ENCODE results near the gene MFN2.

Gene MFN2

DNA sequence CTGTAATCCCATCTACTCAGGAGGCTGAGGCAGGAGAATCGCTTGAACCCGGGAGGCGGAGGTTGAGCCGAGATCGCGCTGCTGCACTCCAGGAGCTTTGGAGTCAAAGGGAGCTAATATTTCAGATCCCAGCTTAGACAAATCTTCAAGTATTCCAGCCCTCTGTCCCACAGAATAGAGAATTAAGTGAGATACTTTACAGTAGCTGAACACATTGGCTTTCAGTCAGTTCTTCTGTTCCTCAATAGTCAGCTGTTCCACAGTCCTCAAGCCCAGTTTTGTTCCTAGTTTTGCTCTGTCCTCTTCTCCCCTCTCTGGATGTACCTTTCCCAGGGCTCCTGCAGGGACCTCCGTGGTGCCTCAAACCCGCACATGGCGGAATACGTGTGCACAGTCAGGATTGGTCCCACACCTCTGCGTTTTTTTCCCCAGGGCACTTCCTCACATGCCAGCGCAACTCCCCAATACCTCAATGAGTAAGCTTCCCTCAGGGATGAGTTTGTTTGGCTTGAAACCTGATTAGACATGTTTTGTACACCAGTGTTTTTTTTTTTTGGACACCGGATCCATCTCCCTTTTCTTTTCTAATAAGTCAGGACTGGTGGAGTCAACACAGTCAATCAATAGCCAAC lies 1.2 kb downstream of the MFN2 start:
- peaks cover 19% of the 10 kb centered on the region for H3K4me1 ChIP-seq (ENCODE audit: control insufficient read depth, insufficient read depth, low read length, poor library complexity, severe bottlenecking)
- no peaks in the 10 kb centered on the region for H3K9me3 ChIP-seq (ENCODE audit: control insufficient read depth, low read length)
- H3K36me3 ChIP-seq (ENCODE audit: control insufficient read depth, insufficient read depth, low read length): peaks cover 49% of the 10 kb centered on the region
- no peak overlapping the region for H3K27ac ChIP-seq (ENCODE audit: low read depth, low read length, severe bottlenecking)
- WGBS, 2 experiments (ENCODE audit: insufficient coverage in 2 of 2): 94 to 96% methylated on average over 12 of the region's 13 CpGs
- H3K4me3 ChIP-seq (ENCODE audit: extremely low read depth, insufficient read depth, low read length, poor library complexity, severe bottlenecking): peak overlapping the region; percentile 99

DNA sequence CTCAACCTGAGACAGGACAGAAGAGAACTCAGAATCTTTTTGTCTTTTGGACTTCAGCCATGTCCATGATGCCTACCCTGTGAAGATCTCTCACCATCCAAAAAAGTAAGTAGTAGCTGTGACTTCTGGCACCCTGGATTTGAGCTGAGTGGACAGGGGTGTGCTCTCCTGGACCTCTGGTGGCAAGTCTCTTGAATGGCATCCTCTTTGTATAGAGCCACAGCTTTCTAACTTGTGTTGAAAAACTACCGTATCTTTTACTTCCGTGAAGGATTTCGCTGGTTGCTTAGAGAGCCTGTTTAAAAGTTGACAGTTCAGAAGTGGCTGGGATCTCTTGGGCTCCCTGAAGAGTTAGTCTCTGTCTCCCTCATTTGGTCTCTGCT lies 1.8 kb downstream of the MFN2 start:
- H3K4me3 ChIP-seq (ENCODE audit: extremely low read depth, insufficient read depth, low read length, poor library complexity, severe bottlenecking): no peak overlapping the region
- no peak overlapping the region for H3K27ac ChIP-seq (ENCODE audit: low read depth, low read length, severe bottlenecking)
- 90 to 92% methylated on average over 3 of the region's 3 CpGs for WGBS, 2 experiments (ENCODE audit: insufficient coverage in 2 of 2)
- no peaks in the 10 kb centered on the region for H3K9me3 ChIP-seq (ENCODE audit: control insufficient read depth, low read length)
- H3K4me1 ChIP-seq (ENCODE audit: control insufficient read depth, insufficient read depth, low read length, poor library complexity, severe bottlenecking): peaks cover 19% of the 10 kb centered on the region
- peaks cover 54% of the 10 kb centered on the region for H3K36me3 ChIP-seq (ENCODE audit: control insufficient read depth, insufficient read depth, low read length)

DNA sequence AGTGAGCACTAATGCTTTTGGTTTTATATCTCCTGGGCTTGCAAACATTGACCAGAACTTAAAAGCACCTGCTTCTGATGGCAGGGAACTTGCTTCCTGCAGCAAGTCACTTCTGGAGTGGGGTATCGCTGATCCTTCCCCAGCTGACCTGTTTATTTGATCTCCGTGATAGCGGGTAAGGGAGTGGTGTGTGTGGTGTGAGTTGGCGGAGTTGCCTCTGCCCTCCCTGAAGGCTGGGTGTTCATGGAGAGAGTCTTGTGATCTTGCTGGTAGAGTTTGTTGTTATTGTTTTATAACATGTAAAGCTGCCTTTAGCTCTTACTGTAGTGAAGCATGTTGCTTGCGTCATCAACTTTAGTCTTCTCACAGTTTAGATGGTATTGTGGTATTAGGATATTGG lies 3.9 kb downstream of the MFN2 start:
- WGBS, 2 experiments (ENCODE audit: insufficient coverage in 2 of 2): 86 to 98% methylated on average over 4 of the region's 5 CpGs
- Histone ChIP-seq H3K4me3 (ENCODE audit: extremely low read depth, insufficient read depth, low read length, poor library complexity, severe bottlenecking) (no peak overlapping the region), H3K36me3 (ENCODE audit: control insufficient read depth, insufficient read depth, low read length) (peaks cover 75% of the 10 kb centered on the region), H3K27ac (ENCODE audit: low read depth, low read length, severe bottlenecking) (no peak overlapping the region), H3K9me3 (ENCODE audit: control insufficient read depth, low read length) (no peaks in the 10 kb centered on the region), H3K4me1 (ENCODE audit: control insufficient read depth, insufficient read depth, low read length, poor library complexity, severe bottlenecking) (peaks cover 9% of the 10 kb centered on the region)

DNA sequence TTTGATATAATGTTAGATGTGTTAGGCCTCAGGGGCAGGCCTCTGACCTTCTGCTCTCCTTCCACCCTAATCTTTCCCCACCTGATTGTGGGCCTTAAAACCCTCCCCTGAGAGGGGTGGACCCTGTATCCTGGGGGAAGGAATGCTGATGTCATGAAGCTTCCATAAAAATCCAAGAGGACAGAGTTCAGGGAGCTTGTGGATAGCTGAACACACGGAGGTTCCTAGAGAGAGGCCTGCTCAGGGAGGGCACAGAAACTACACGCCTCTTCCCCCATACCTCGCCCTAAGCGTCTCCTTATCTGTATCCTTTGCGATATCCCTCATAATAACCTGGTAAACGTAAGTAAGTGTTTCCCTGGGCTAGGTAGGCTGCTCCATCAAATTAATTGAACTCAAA lies 4.3 kb downstream of the MFN2 start:
- H3K27ac ChIP-seq (ENCODE audit: low read depth, low read length, severe bottlenecking): no peak overlapping the region
- H3K9me3 ChIP-seq (ENCODE audit: control insufficient read depth, low read length): no peaks in the 10 kb centered on the region
- H3K4me3 ChIP-seq (ENCODE audit: extremely low read depth, insufficient read depth, low read length, poor library complexity, severe bottlenecking): no peak overlapping the region
- peaks cover 79% of the 10 kb centered on the region for H3K36me3 ChIP-seq (ENCODE audit: control insufficient read depth, insufficient read depth, low read length)
- 92 to 98% methylated on average over 5 of the region's 6 CpGs for WGBS, 2 experiments (ENCODE audit: insufficient coverage in 2 of 2)
- peaks cover 5% of the 10 kb centered on the region for H3K4me1 ChIP-seq (ENCODE audit: control insufficient read depth, insufficient read depth, low read length, poor library complexity, severe bottlenecking)

DNA sequence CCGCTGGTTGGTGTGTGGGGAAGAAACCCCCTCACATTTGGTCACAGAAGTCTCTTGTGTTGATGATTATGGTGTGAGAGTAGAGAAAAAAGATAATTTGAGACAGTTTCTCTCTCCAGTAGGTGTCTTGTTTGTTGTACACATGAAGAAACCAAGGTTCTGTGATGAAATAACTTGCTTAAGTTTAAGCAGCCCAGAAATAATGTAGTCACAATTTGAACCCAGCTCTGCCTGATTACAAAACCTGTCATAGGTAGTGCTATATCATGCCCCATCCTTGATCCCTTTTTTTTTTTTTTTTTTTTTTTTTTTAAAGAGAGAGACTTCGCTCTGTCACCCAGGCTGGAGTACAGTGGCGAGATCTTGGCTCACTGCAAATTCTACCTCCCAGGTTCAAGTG lies 4.9 kb downstream of the MFN2 start:
- 86 to 97% methylated on average over 1 to 3 of the region's 3 CpGs for WGBS, 2 experiments (ENCODE audit: insufficient coverage in 2 of 2)
- Histone ChIP-seq H3K4me3 (ENCODE audit: extremely low read depth, insufficient read depth, low read length, poor library complexity, severe bottlenecking) (no peak overlapping the region), H3K9me3 (ENCODE audit: control insufficient read depth, low read length) (no peaks in the 10 kb centered on the region), H3K4me1 (ENCODE audit: control insufficient read depth, insufficient read depth, low read length, poor library complexity, severe bottlenecking) (peaks cover 3% of the 10 kb centered on the region), H3K27ac (ENCODE audit: low read depth, low read length, severe bottlenecking) (no peak overlapping the region), H3K36me3 (ENCODE audit: control insufficient read depth, insufficient read depth, low read length) (peaks cover 85% of the 10 kb centered on the region)

DNA sequence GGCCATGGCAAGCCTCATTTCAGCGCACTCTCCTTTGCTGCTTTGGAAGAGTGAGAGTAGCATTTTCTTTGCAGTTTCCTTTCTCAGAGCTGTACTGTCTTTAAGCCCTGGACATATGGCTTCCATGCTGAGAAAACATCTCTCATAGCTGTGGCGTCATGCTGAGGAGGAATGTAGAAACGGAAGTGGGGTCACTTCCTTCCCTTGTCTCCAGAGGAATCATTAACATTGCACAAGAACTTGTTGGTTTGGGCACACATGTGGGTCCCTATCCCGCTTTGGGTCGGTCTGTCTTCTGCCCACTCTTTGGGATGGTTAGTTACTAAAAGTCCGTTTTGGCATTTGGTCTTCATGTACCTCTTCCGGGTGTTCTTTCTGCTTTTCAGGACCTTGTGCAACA lies 5.6 kb downstream of the MFN2 start:
- Histone ChIP-seq H3K9me3 (ENCODE audit: control insufficient read depth, low read length) (no peaks in the 10 kb centered on the region), H3K27ac (ENCODE audit: low read depth, low read length, severe bottlenecking) (no peak overlapping the region), H3K4me1 (ENCODE audit: control insufficient read depth, insufficient read depth, low read length, poor library complexity, severe bottlenecking) (peaks cover 3% of the 10 kb centered on the region), H3K36me3 (ENCODE audit: control insufficient read depth, insufficient read depth, low read length) (peaks cover 92% of the 10 kb centered on the region), H3K4me3 (ENCODE audit: extremely low read depth, insufficient read depth, low read length, poor library complexity, severe bottlenecking) (no peak overlapping the region)
- WGBS, 2 experiments (ENCODE audit: insufficient coverage in 2 of 2): 96 to 98% methylated on average over 6 of the region's 7 CpGs

DNA sequence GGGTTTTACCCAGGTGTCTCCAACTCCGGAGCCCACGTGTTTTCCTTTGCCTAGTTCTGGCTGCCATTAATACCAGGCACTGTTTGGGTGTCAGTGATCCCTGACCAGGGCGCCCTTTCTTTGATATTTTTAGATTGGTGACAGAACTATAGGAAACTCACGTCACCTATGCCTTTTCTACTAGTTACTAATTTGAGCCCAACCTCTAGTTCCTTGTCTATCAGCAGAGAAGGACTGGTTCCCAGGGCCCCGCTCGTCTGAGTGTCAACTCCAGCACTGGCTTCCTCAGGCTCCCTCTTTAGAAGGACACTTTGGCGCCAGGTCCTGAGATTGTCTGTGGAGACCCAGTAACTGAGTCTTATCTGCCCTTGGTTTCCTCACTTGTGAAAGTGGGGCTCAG lies 9.4 kb downstream of the MFN2 start:
- H3K4me1 ChIP-seq (ENCODE audit: control insufficient read depth, insufficient read depth, low read length, poor library complexity, severe bottlenecking): no peaks in the 10 kb centered on the region
- H3K9me3 ChIP-seq (ENCODE audit: control insufficient read depth, low read length): no peaks in the 10 kb centered on the region
- H3K36me3 ChIP-seq (ENCODE audit: control insufficient read depth, insufficient read depth, low read length): peaks cover 87% of the 10 kb centered on the region
- H3K4me3 ChIP-seq (ENCODE audit: extremely low read depth, insufficient read depth, low read length, poor library complexity, severe bottlenecking): no peak overlapping the region
- WGBS, 2 experiments (ENCODE audit: insufficient coverage in 2 of 2): 95 to 96% methylated on average over 6 to 7 of the region's 7 CpGs
- no peak overlapping the region for H3K27ac ChIP-seq (ENCODE audit: low read depth, low read length, severe bottlenecking)

DNA sequence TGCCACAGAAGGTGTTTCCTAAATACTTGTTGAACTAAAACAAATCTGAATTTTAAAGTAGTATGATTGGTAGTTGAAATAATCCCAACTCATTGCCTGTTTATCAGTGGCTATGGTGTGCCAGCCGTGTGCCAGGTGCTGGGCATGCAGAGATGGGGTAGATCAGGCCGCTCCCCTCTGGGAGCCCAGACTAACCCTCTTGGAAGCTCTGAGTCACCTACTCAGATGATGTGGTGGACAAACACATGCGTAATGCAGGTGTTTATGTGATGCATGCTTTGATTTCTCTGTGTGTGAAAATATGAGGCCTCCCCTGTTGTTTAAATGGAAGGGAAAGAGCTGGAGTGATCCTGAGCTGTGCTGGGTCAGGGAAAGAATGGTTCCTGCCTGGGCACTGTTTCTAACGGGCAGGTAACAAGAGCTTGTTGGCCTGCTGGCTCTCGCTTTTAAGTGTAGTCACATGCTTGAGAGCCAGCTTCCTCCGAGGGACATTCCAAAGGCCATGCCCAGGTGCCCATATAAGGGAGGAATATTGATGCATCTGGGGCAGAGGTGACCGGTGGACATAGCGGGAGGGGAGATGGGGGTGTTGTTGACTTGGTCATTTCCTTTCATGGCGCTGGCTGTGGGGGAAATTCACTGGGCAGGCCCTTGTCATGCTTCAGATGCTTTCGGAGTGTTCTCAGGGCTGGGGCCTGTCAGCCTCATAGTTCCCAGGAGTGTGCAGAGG lies 10.2 kb downstream of the MFN2 start:
- no peak overlapping the region for H3K4me3 ChIP-seq (ENCODE audit: extremely low read depth, insufficient read depth, low read length, poor library complexity, severe bottlenecking)
- no peak overlapping the region for H3K27ac ChIP-seq (ENCODE audit: low read depth, low read length, severe bottlenecking)
- H3K9me3 ChIP-seq (ENCODE audit: control insufficient read depth, low read length): no peaks in the 10 kb centered on the region
- WGBS, 2 experiments (ENCODE audit: insufficient coverage in 2 of 2): 94 to 95% methylated on average over 9 to 10 of the region's 10 CpGs
- H3K36me3 ChIP-seq (ENCODE audit: control insufficient read depth, insufficient read depth, low read length): peaks cover 87% of the 10 kb centered on the region
- no peaks in the 10 kb centered on the region for H3K4me1 ChIP-seq (ENCODE audit: control insufficient read depth, insufficient read depth, low read length, poor library complexity, severe bottlenecking)

DNA sequence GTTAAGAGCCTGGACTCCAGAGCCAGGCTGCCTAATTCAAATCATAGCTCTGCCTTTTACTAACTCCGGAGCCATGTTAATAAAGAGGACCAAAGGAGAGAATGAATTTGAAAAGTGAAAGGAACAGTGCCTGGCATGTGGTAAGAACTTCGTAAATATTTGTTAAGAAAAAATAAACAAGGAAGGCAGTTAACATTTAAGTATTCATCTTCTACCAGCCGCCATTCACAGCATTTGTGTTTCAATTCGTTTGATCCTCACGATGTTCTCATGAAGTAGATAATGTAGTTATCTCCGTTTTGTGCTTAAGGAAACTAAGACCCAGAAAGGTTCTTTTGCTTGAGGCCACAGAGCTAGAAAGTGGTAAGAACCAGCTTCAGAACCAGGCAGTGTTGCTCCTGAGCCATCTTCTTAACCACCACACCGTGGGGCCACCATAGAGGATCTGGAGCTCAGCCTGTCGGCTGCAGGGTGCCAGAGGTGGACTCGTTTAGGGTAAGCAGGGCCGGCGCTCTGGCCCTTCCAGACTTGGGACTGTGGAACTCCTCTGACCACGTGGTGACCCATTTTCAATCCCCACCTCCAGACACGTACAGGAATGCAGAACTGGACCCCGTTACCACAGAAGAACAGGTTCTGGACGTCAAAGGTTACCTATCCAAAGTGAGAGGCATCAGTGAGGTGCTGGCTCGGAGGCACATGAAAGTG lies 11.9 kb downstream of the MFN2 start:
- H3K36me3 ChIP-seq (ENCODE audit: control insufficient read depth, insufficient read depth, low read length): peaks cover 88% of the 10 kb centered on the region
- H3K4me1 ChIP-seq (ENCODE audit: control insufficient read depth, insufficient read depth, low read length, poor library complexity, severe bottlenecking): no peaks in the 10 kb centered on the region
- WGBS, 2 experiments (ENCODE audit: insufficient coverage in 2 of 2): 95 to 97% methylated on average over 13 to 14 of the region's 16 CpGs

DNA sequence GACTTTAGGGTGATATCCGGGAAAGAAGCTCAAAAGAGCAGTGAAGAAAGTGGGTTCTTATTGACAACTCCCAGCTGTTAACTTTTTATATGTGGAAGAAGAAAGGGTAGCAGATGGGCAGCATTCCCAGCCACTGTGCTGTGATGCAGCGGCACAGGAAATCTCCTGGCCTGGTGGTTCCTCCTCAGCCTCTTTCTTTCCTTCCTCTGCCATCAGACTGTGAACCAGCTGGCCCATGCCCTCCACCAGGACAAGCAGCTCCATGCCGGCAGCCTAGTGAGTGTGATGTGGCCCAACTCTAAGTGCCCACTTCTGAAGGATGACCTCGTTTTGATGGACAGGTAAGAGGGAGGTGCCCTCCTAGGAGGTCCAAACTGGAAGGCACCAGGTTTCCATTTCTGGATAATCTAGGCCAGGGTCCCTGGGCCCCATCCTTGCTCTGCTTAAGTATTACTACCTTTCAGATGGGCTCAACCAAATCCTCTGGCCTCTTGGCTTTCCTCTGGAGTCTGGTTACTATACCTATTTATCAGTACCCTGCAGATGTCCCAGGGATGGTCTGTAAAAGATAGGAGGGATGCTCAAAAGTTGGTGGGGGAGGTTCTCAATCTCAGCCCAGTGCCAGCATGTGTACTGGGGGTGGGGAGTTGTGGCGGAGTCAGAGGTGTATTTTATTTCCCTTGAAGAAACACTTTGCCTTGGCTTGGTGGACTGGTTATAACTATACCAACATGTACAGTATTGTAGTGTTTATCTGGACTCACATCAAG lies 17.0 kb downstream of the MFN2 start:
- Histone ChIP-seq H3K27ac (ENCODE audit: low read depth, low read length, severe bottlenecking) (no peak overlapping the region), H3K36me3 (ENCODE audit: control insufficient read depth, insufficient read depth, low read length) (peaks cover 86% of the 10 kb centered on the region), H3K4me1 (ENCODE audit: control insufficient read depth, insufficient read depth, low read length, poor library complexity, severe bottlenecking) (no peaks in the 10 kb centered on the region), H3K9me3 (ENCODE audit: control insufficient read depth, low read length) (no peaks in the 10 kb centered on the region), H3K4me3 (ENCODE audit: extremely low read depth, insufficient read depth, low read length, poor library complexity, severe bottlenecking) (no peak overlapping the region)
- WGBS, 2 experiments (ENCODE audit: insufficient coverage in 2 of 2): 90 to 96% methylated on average over 2 to 3 of the region's 5 CpGs

More for the DNA sequence above, 11.9 kb downstream of the MFN2 start:
- Histone ChIP-seq H3K27ac (ENCODE audit: low read depth, low read length, severe bottlenecking) (no peak overlapping the region), H3K4me3 (ENCODE audit: extremely low read depth, insufficient read depth, low read length, poor library complexity, severe bottlenecking) (no peak overlapping the region), H3K9me3 (ENCODE audit: control insufficient read depth, low read length) (no peaks in the 10 kb centered on the region)
